C4-2B (cell line): ENCODE results near the gene TMEM170B.

Experiments
- ZFX ChIP-seq: fragments of 450-650 bp; IDR thresholded peaks from 2 replicates; pipeline ENCODE4 v1.6.1; 2017
- TF ChIP-seq, protein P1 (sequence below): fragments of 450-650 bp; conservative IDR thresholded peaks from 2 replicates; pipeline ENCODE4 v1.5.1; 2017; ENCODE audit warnings: mild to moderate bottlenecking

DNA sequence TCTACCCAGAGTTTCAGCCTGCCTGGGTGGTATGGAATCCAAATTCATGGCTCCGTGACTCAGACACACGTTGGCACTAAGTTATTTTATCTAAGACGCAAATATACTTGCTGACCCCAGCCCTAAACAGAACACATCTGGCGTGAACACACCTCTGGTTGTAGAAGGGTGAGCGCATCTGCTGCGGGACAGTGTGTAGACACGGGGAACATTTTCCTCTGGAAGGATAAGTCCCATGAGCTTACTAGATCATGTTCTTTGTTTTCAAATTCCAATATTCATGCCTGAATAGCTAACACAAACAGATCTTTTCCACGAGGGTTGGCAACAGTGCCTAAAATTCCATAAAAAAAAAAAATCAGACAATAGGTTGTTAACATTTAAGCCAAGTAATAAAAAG is 87.8 kb downstream of the TMEM170B start:
- TF ChIP-seq, protein P1, sequence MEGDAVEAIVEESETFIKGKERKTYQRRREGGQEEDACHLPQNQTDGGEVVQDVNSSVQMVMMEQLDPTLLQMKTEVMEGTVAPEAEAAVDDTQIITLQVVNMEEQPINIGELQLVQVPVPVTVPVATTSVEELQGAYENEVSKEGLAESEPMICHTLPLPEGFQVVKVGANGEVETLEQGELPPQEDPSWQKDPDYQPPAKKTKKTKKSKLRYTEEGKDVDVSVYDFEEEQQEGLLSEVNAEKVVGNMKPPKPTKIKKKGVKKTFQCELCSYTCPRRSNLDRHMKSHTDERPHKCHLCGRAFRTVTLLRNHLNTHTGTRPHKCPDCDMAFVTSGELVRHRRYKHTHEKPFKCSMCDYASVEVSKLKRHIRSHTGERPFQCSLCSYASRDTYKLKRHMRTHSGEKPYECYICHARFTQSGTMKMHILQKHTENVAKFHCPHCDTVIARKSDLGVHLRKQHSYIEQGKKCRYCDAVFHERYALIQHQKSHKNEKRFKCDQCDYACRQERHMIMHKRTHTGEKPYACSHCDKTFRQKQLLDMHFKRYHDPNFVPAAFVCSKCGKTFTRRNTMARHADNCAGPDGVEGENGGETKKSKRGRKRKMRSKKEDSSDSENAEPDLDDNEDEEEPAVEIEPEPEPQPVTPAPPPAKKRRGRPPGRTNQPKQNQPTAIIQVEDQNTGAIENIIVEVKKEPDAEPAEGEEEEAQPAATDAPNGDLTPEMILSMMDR: no peak
- TF ChIP-seq ZFX: no peak
